NCI-H226 (cell line): ENCODE measurements around the gene MTMR11.
"Not testable (repeated sequence)": the region's sequence is repeated elsewhere in the genome, so short reads cannot be mapped to it uniquely, and the experiment has no call there.

Experiments
- DNase-seq: peaks from one replicate; pipeline ENCODE4 v3.0.0-alpha.2; 2015

MTMR11 gene

DNA sequence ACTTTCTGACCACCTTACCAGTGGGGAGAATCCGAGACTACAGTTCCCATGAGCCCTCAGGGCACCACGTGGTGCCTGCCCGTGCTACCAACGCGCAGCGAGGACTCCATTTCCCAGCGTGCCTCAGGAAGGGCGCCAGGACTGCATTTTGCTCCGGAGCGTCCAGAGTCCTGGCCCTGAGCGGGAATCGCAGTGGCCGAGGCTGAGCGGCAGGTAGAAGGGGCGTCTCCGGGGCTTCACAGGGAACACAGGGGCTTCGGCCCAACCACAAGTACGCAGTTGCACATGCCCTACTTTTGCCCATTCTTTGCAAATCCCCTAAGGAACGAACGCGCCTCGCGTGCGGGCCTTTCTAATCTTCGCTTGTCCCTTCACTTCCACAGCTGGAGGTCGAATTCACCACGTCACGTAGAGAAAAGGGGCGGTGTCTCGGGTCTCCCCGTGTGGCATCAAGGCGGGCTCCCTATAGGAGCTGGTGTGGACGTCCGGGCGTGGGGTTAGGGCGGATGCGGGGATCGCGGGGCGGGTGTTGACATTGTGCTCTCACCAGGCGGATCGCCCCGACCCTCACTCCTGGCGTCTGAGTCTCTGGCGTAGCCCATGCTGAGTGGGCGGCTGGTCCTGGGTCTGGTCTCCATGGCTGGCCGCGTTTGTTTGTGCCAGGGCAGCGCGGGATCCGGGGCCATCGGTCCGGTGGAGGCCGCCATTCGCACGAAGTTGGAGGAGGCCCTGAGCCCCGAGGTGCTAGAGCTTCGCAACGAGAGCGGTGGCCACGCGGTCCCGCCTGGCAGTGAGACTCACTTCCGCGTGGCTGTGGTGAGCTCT, 37.0 kb downstream of the MTMR11 start, which contains the start of gene BOLA1:
BOLA1 (plus strand) TSS at position 109 of the 825 bp plus-strand sequence; CDS start at position 601, 492 bp downstream.
- DNase-seq = peak; percentile 67

DNA sequence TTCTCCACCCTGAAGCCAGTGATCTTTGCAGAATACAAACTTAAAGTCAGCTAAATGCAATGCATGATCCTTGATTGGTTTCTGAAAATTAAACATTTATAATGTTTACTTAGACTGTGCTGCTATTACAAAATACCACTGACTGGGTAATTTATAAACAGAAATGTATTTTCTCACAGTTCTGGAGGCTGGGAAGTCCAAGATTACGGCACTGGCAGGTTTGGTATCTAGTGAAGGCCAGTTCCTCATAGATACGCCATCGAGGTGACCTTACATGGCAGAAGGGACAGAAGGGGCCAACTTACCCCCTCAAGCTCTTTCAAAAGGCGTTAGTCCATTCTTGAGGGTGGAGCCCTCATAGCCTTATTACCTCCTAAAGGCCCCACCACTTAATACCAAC, 40.1 kb downstream of the MTMR11 start:
- DNase-seq = no peak

DNA sequence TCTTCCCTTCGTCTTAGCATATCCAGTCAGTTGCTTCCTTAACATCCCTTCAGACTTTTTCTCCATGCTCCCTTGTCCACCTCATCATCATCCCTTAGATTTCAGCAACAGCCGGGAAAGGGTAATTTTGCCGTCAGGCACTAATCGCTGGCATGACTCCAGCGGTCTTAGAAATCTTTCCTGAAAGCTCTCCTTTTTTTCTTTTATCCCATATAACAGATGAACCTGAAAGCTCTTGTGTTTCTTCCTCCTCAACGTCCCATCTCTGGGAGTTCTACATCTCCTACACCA, 47.7 kb downstream of the MTMR11 start:
- DNase-seq = peak; percentile 14

GRCh38 chr1:149888247-149888998, 48.3 kb downstream of the MTMR11 start:
- peak; percentile 76 for DNase-seq

DNA sequence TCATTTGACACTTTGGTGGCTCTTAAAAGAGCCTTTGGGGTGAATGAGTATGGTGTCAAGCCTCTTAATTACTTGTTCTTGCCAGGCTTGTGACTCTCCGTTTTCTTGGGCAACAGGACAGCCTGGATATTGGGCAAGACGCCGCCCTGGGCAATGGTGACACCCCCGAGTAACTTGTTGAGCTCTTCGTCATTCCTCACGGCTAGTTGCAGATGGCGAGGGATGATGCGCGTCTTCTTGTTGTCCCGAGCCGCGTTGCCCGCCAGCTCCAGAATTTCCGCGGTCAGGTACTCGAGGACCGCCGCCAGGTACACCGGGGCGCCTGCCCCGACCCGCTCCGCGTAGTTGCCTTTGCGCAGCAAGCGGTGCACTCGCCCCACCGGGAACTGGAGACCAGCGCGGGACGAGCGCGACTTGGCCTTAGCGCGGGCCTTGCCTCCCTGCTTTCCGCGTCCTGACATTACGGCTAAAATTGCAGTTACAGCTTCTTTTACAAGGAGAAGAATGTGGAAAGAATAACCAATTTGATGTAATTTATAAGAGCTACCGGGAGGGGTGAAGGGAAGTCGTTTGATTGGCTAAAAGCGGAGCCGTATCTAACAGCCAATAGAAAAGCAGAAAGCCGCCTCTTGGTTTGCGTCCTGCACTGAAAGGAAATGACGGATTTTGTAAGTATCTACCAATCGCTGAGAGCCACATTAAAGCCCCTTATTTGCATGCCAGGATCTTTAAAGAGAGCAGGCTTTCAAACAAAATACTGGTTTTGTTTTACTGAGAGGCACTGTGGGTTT, 49.0 kb downstream of the MTMR11 start:
- peak; percentile 97 for DNase-seq

DNA sequence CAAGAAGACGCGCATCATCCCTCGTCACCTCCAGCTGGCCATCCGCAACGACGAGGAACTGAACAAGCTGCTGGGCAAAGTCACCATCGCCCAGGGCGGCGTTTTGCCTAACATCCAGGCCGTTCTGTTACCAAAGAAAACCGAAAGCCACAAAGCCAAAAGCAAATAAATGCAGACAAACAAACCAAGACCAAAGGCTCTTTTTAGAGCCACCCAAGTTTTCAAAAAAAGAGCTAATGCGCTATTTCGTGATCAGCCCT, 49.6 kb downstream of the MTMR11 start:
- not testable (repeated sequence) for DNase-seq

DNA sequence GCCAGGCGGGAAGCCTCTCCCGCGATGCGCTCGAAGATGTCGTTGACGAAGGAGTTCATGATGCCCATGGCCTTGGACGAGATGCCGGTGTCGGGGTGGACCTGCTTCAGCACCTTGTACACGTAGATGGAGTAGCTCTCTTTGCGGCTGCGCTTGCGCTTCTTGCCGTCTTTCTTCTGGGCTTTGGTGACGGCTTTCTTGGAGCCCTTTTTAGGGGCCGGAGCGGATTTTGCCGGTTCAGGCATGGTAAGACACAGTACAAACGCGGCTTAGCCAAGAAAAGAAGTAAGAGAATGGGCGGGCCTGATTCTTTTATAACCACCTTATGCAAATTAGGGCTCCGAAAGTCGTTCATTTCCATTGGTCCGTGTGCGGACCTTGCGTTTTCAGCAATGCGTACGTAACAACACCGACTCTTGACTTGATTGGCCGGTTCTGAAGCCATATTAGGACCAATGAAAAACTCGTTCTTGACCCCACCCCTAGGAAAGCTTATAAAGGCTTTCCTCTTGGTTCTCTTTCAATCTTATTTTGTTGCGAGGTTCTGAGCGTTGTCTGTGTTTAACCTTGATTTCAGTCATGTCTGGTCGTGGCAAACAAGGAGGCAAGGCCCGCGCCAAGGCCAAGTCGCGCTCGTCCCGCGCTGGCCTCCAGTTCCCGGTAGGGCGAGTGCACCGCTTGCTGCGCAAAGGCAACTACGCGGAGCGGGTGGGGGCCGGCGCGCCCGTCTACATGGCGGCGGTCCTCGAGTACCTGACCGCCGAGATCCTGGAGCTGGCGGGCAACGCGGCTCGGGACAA, 50.1 kb downstream of the MTMR11 start:
- DNase-seq = peak; percentile 97

DNA sequence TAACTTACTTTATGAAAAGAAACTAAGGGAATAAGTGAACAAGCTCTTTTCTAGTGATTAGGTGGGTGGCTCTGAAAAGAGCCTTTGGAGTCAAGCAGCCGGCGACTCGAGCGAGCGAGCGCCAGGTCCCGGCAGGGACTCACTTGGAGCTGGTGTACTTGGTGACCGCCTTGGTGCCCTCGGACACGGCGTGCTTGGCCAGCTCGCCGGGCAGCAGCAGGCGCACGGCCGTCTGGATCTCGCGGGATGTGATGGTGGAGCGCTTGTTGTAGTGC, 50.6 kb downstream of the MTMR11 start:
- DNase-seq = not testable (repeated sequence)

- DNase-seq = peak; percentile 56
These were observed 51.1 kb downstream of the MTMR11 start for GRCh38 chr1:149885339-149886120.

GRCh38 chr1:149884433-149885338, 52.0 kb downstream of the MTMR11 start:
- DNase-seq = no peak

GRCh38 chr1:149883598-149884247, 53.0 kb downstream of the MTMR11 start:
- no peak for DNase-seq

DNA sequence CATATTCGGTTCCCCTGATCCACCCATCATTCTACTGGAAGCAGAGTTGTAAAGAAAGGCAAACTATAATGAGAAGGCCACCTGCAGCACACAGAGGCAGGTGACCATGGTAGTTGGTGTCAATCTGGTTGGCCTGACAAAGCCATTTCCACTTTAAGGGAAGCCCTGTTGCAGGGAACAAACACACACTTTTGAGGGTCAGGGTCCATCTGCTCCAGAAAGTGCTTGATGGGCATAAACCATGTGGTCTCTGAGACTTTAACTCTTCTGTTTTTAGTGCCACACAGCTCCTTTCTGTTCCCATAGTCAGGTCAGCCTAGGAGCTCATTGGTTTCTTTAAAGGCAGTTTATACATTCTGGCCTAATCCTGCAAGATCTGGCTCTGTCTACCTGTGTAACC, 54.8 kb downstream of the MTMR11 start:
- DNase-seq = no peak

DNA sequence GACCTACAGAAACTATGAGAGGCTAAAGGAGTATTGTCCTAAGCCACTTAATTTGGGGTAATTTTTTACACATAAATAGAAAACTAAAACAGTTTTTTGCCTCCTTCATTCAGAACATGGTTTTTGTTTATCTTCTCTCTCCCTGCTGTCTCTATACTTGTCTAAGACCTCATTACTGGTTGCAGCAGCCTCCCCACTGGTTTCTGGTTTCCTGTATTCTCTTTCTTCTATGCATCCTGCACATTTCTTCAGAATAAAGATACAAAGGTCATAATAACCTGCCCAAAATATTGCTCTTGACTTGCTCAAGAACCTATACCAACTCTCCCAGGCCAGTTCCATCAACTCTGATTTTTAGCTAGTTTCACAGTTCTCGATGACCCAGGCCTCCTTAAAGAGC, 57.1 kb downstream of the MTMR11 start:
- no peak for DNase-seq
